SK-N-SH (cell line): ENCODE results near the gene ZNF814.
"Not testable (repeated sequence)": the region's sequence is repeated elsewhere in the genome, so short reads cannot be mapped to it uniquely, and the experiment has no call there.

Experiments used
- EP300 ChIP-seq, 2 experiments: IDR thresholded peaks; 2 replicates each; pipeline versions ENCODE4 v1.4.0 to v1.6.1; 2012; ENCODE audit warnings: borderline replicate concordance in 1 of 2, low read depth in 1 of 2, low read length in 1 of 2
- GATA2 ChIP-seq: sonication (generic); formaldehyde crosslinking; IDR thresholded peaks from 2 replicates; pipeline ENCODE4 v1.5.0; 2020; ENCODE audit warnings: mild to moderate bottlenecking, missing genetic modification reagents
- JUND ChIP-seq: IDR thresholded peaks from 2 replicates; pipeline ENCODE4 v1.4.0; 2012
- NFIC ChIP-seq: IDR thresholded peaks from 2 replicates; pipeline ENCODE4 v1.4.0; 2012; ENCODE audit warnings: borderline replicate concordance
- POLR2AphosphoS5 ChIP-seq: IDR thresholded peaks from 2 replicates; pipeline ENCODE4 v1.6.1; 2012; ENCODE audit warnings: low read depth, low read length
- RCOR1 ChIP-seq: fragments of 150-350 bp; IDR thresholded peaks from 2 replicates; pipeline ENCODE4 v1.6.1; 2017; ENCODE audit warnings: antibody characterized with exemption, low read length
- SIN3A ChIP-seq: IDR thresholded peaks from 2 replicates; pipeline ENCODE4 v1.6.1; 2012; ENCODE audit warnings: low read depth, mild to moderate bottlenecking, low read length, moderate library complexity, borderline replicate concordance
- SMC3 ChIP-seq: IDR thresholded peaks from 2 replicates; pipeline ENCODE4 v1.6.1; 2012; ENCODE audit warnings: low read depth, low read length, improper control_type of control experiment
- TAF1 ChIP-seq: IDR thresholded peaks from 2 replicates; pipeline ENCODE4 v1.6.1; 2012; ENCODE audit warnings: low read depth, mild to moderate bottlenecking, low read length, moderate library complexity, borderline replicate concordance
- TF ChIP-seq, protein P1 (sequence below): fragments of 200-600 bp; sonication (generic); IDR thresholded peaks from 2 replicates; pipeline ENCODE4 v1.6.1; 2017; ENCODE audit warnings: antibody characterized with exemption, mild to moderate bottlenecking, moderate library complexity
- TF ChIP-seq, protein P2 (sequence below): IDR thresholded peaks from 2 replicates; pipeline ENCODE4 v1.6.1; 2012; ENCODE audit warnings: mild to moderate bottlenecking, low read depth, low read length, moderate library complexity

DNA sequence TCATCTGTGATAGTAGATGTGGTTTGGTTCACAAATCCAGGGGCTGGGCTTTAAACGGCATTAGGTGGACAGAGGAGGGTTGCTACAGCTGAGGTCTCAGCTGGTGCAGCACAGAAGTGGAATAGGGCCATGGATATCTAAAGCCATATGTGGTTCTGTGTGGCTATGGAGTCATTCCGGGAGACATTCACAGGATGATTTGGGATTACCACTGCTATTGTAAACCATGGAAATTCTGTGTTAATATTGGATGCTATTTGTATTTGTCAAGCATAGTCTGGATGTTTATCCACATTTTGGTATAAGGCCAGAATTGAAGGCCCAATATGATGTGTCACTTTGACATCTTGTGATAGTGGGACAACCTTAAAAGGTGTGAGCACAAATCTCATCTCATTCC is 65.7 kb downstream of the ZNF814 start:
- not testable (repeated sequence) for TF ChIP-seq JUND; SIN3A; NFIC; GATA2 (CRISPR knock-in tag); POLR2AphosphoS5; TAF1; EP300 (IDR thresholded peaks at IDR 0.05; ENCODE audit: borderline replicate concordance in 1 of 2, low read depth in 1 of 2, low read length in 1 of 2); RCOR1; SMC3
- TF ChIP-seq, protein P1, sequence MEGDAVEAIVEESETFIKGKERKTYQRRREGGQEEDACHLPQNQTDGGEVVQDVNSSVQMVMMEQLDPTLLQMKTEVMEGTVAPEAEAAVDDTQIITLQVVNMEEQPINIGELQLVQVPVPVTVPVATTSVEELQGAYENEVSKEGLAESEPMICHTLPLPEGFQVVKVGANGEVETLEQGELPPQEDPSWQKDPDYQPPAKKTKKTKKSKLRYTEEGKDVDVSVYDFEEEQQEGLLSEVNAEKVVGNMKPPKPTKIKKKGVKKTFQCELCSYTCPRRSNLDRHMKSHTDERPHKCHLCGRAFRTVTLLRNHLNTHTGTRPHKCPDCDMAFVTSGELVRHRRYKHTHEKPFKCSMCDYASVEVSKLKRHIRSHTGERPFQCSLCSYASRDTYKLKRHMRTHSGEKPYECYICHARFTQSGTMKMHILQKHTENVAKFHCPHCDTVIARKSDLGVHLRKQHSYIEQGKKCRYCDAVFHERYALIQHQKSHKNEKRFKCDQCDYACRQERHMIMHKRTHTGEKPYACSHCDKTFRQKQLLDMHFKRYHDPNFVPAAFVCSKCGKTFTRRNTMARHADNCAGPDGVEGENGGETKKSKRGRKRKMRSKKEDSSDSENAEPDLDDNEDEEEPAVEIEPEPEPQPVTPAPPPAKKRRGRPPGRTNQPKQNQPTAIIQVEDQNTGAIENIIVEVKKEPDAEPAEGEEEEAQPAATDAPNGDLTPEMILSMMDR: not testable (repeated sequence)
- TF ChIP-seq, protein P2, sequence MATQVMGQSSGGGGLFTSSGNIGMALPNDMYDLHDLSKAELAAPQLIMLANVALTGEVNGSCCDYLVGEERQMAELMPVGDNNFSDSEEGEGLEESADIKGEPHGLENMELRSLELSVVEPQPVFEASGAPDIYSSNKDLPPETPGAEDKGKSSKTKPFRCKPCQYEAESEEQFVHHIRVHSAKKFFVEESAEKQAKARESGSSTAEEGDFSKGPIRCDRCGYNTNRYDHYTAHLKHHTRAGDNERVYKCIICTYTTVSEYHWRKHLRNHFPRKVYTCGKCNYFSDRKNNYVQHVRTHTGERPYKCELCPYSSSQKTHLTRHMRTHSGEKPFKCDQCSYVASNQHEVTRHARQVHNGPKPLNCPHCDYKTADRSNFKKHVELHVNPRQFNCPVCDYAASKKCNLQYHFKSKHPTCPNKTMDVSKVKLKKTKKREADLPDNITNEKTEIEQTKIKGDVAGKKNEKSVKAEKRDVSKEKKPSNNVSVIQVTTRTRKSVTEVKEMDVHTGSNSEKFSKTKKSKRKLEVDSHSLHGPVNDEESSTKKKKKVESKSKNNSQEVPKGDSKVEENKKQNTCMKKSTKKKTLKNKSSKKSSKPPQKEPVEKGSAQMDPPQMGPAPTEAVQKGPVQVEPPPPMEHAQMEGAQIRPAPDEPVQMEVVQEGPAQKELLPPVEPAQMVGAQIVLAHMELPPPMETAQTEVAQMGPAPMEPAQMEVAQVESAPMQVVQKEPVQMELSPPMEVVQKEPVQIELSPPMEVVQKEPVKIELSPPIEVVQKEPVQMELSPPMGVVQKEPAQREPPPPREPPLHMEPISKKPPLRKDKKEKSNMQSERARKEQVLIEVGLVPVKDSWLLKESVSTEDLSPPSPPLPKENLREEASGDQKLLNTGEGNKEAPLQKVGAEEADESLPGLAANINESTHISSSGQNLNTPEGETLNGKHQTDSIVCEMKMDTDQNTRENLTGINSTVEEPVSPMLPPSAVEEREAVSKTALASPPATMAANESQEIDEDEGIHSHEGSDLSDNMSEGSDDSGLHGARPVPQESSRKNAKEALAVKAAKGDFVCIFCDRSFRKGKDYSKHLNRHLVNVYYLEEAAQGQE: not testable (repeated sequence)
